ENCODE data around the gene MIF4GD. TPM values are rescaled to one million over a fixed set of nuclear protein-coding genes. Genes with fewer than 3 reads are reported as not detected.

The MIF4GD gene
- total RNA-seq, 1 experiment from 2014 or later: 21.6 TPM

- Mint-ChIP-seq H3K4me3 (no peak overlapping the region), H3K9me3 (no peaks in the 10 kb centered on the region), H3K4me1 (peaks cover 6% of the 10 kb centered on the region), H3K27ac (no peak overlapping the region), H3K36me3 (peaks cover 51% of the 10 kb centered on the region), H3K27me3 (ENCODE audit: low read depth) (no peaks in the 10 kb centered on the region)
- TF ChIP-seq, protein P1, sequence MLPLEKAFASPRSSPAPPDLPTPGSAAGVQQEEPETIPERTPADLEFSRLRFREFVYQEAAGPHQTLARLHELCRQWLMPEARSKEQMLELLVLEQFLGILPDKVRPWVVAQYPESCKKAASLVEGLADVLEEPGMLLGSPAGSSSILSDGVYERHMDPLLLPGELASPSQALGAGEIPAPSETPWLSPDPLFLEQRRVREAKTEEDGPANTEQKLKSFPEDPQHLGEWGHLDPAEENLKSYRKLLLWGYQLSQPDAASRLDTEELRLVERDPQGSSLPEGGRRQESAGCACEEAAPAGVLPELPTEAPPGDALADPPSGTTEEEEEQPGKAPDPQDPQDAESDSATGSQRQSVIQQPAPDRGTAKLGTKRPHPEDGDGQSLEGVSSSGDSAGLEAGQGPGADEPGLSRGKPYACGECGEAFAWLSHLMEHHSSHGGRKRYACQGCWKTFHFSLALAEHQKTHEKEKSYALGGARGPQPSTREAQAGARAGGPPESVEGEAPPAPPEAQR (CRISPR knock-in tag; IDR thresholded peaks at IDR 0.05): no peak
- TF ChIP-seq JUN (CRISPR knock-in tag; IDR thresholded peaks at IDR 0.05) (no peak), ZBTB43 (CRISPR knock-in tag; IDR thresholded peaks at IDR 0.05) (no peak), TCF7 (CRISPR knock-in tag; IDR thresholded peaks at IDR 0.05; ENCODE audit: low read depth) (no peak), SMAD3 (CRISPR knock-in tag; IDR thresholded peaks at IDR 0.05; ENCODE audit: borderline replicate concordance) (no peak), GABPB1 (CRISPR knock-in tag; IDR thresholded peaks at IDR 0.05) (no peak)
- no peak for DNase-seq (ENCODE audit: low spot score)
- ATAC-seq: no peak
- POLR2A ChIA-PET: no interaction called here
- CTCF ChIA-PET: interaction anchor here (0.7 to 3.8 kb wide), 16 partner anchors 8 to 229 kb away, joined by 3 to 155 read pairs (median 12); partner anchors contain the start of genes GGA3, GRB2, MIF4GD and MRPL58
Observed at GRCh38 chr17:75241502-75241901, 29.5 kb downstream of the MIF4GD start.

GRCh38 chr17:75241143-75241430, 29.9 kb downstream of the MIF4GD start:
- peaks cover 53% of the 10 kb centered on the region for H3K36me3 Mint-ChIP-seq
- DNase-seq (ENCODE audit: low spot score) (no peak), ATAC-seq (no peak)
- H3K27me3 Mint-ChIP-seq (ENCODE audit: low read depth): no peaks in the 10 kb centered on the region
- POLR2A ChIA-PET: interaction anchor here (1.0 kb wide), 3 partner anchors 20 to 48 kb away, joined by 3 to 8 read pairs (median 4); partner anchors contain the start of genes GGA3, MRPS7 and SLC25A19
- H3K9me3 Mint-ChIP-seq: no peaks in the 10 kb centered on the region
- H3K27ac Mint-ChIP-seq: no peak overlapping the region
- H3K4me1 Mint-ChIP-seq: peaks cover 6% of the 10 kb centered on the region
- CTCF ChIA-PET: interaction anchor here (0.5 to 3.8 kb wide), 59 partner anchors 9 to 974 kb away, joined by 3 to 155 read pairs (median 7); partner anchors contain the start of genes ARMC7, GGA3, GRB2 and LLGL2
- no peak for TF ChIP-seq ARID4B (CRISPR knock-in tag; IDR thresholded peaks at IDR 0.05; ENCODE audit: borderline replicate concordance)
- TF ChIP-seq, protein P2, sequence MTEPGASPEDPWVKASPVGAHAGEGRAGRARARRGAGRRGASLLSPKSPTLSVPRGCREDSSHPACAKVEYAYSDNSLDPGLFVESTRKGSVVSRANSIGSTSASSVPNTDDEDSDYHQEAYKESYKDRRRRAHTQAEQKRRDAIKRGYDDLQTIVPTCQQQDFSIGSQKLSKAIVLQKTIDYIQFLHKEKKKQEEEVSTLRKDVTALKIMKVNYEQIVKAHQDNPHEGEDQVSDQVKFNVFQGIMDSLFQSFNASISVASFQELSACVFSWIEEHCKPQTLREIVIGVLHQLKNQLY (CRISPR knock-in tag; IDR thresholded peaks at IDR 0.05): peak; percentile 60; the same call in 1 of the 2 replicates
- no peak overlapping the region for H3K4me3 Mint-ChIP-seq

GRCh38 chr17:75240394-75241142, 30.5 kb downstream of the MIF4GD start:
- H3K27ac Mint-ChIP-seq: peak overlapping the region; percentile 87
- H3K9me3 Mint-ChIP-seq: no peaks in the 10 kb centered on the region
- peaks cover 51% of the 10 kb centered on the region for H3K36me3 Mint-ChIP-seq
- peaks cover 6% of the 10 kb centered on the region for H3K4me1 Mint-ChIP-seq
- no peak overlapping the region for H3K4me3 Mint-ChIP-seq
- ChIA-PET POLR2A (interaction anchor here (0.5 to 1.1 kb wide), 9 partner anchors 9 to 280 kb away, joined by 3 to 8 read pairs (median 4); partner anchors contain the start of genes GGA3, MRPS7, NUP85 and SLC25A19), CTCF (interaction anchor here (0.5 to 3.8 kb wide), 99 partner anchors 9 to 974 kb away, joined by 3 to 155 read pairs (median 5); partner anchors contain the start of genes ARMC7, ATP5PD, FDXR and GGA3)
- no peaks in the 10 kb centered on the region for H3K27me3 Mint-ChIP-seq (ENCODE audit: low read depth)
- DNase-seq (ENCODE audit: low spot score) (peak; percentile 82), ATAC-seq (peak; percentile 88)
- TF ChIP-seq, protein P3, sequence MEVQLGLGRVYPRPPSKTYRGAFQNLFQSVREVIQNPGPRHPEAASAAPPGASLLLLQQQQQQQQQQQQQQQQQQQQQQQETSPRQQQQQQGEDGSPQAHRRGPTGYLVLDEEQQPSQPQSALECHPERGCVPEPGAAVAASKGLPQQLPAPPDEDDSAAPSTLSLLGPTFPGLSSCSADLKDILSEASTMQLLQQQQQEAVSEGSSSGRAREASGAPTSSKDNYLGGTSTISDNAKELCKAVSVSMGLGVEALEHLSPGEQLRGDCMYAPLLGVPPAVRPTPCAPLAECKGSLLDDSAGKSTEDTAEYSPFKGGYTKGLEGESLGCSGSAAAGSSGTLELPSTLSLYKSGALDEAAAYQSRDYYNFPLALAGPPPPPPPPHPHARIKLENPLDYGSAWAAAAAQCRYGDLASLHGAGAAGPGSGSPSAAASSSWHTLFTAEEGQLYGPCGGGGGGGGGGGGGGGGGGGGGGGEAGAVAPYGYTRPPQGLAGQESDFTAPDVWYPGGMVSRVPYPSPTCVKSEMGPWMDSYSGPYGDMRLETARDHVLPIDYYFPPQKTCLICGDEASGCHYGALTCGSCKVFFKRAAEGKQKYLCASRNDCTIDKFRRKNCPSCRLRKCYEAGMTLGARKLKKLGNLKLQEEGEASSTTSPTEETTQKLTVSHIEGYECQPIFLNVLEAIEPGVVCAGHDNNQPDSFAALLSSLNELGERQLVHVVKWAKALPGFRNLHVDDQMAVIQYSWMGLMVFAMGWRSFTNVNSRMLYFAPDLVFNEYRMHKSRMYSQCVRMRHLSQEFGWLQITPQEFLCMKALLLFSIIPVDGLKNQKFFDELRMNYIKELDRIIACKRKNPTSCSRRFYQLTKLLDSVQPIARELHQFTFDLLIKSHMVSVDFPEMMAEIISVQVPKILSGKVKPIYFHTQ (CRISPR knock-in tag; IDR thresholded peaks at IDR 0.05): no peak
- 0 out of 2 replicates have a peak, but pooled peaks have one; percentile 37 for TF ChIP-seq FOXK1 (CRISPR knock-in tag; IDR thresholded peaks at IDR 0.05)
- TF ChIP-seq NFYB (CRISPR knock-in tag; conservative IDR thresholded peaks at IDR 0.05; ENCODE audit: low read depth): no peak
- TF ChIP-seq TCF7 (CRISPR knock-in tag; IDR thresholded peaks at IDR 0.05; ENCODE audit: low read depth): no peak
- TF ChIP-seq, protein P4, sequence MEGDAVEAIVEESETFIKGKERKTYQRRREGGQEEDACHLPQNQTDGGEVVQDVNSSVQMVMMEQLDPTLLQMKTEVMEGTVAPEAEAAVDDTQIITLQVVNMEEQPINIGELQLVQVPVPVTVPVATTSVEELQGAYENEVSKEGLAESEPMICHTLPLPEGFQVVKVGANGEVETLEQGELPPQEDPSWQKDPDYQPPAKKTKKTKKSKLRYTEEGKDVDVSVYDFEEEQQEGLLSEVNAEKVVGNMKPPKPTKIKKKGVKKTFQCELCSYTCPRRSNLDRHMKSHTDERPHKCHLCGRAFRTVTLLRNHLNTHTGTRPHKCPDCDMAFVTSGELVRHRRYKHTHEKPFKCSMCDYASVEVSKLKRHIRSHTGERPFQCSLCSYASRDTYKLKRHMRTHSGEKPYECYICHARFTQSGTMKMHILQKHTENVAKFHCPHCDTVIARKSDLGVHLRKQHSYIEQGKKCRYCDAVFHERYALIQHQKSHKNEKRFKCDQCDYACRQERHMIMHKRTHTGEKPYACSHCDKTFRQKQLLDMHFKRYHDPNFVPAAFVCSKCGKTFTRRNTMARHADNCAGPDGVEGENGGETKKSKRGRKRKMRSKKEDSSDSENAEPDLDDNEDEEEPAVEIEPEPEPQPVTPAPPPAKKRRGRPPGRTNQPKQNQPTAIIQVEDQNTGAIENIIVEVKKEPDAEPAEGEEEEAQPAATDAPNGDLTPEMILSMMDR (IDR thresholded peaks at IDR 0.05): peak; percentile 84
- peak; percentile 81 for TF ChIP-seq USF1 (CRISPR knock-in tag; IDR thresholded peaks at IDR 0.05)
- TF ChIP-seq FOXP1 (CRISPR knock-in tag; IDR thresholded peaks at IDR 0.05; ENCODE audit: borderline replicate concordance): peak; percentile 36; the same call in 1 of the 2 replicates
